ENCODE results near the gene FKBP9.
A peak's percentile ranks its signal among the peaks of the same experiment; 100 is the strongest.

Gene FKBP9

GRCh38 chr7:33009734-33010133 is 52.5 kb downstream of the FKBP9 start:
- DNase-seq, result no peak

- no peak for DNase-seq
These were observed 55.1 kb downstream of the FKBP9 start for GRCh38 chr7:33012364-33012763.

- no peak for DNase-seq
These were observed 67.0 kb downstream of the FKBP9 start for GRCh38 chr7:33024189-33024757.

GRCh38 chr7:33035776-33036175 is 78.5 kb downstream of the FKBP9 start:
- no peak for DNase-seq

GRCh38 chr7:33038639-33039038 is 81.4 kb downstream of the FKBP9 start:
- DNase-seq, result no peak

GRCh38 chr7:33039257-33039902 is 82.1 kb downstream of the FKBP9 start:
- no peak for DNase-seq

- no peak for DNase-seq
These were observed 82.7 kb downstream of the FKBP9 start for GRCh38 chr7:33039903-33040292.

- DNase-seq, result peak; percentile 35
These were observed 83.7 kb downstream of the FKBP9 start for GRCh38 chr7:33040803-33041516.

GRCh38 chr7:33041631-33042428 is 84.6 kb downstream of the FKBP9 start:
- DNase-seq, result no peak

GRCh38 chr7:33043501-33044400 is 86.5 kb downstream of the FKBP9 start:
- no peak for DNase-seq

- DNase-seq, result no peak
These were observed 87.1 kb downstream of the FKBP9 start for GRCh38 chr7:33044401-33044718.

GRCh38 chr7:33044986-33045385 is 87.7 kb downstream of the FKBP9 start:
- no peak for DNase-seq

- DNase-seq, result no peak
These were observed 91.0 kb downstream of the FKBP9 start for GRCh38 chr7:33048257-33048656.

- no peak for DNase-seq
These were observed 91.5 kb downstream of the FKBP9 start for GRCh38 chr7:33048704-33049103.

GRCh38 chr7:33050535-33051318 is 93.5 kb downstream of the FKBP9 start:
- DNase-seq, result no peak

GRCh38 chr7:33053721-33054120 is 96.5 kb downstream of the FKBP9 start:
- DNase-seq, result no peak

GRCh38 chr7:33054261-33054964 is 97.2 kb downstream of the FKBP9 start:
- DNase-seq, result no peak

GRCh38 chr7:33055158-33055557 is 97.9 kb downstream of the FKBP9 start:
- no peak for DNase-seq
